HepG2 (cell line): ENCODE measurements around the gene ZFX. TPM values are rescaled to one million over a fixed set of nuclear protein-coding genes. Genes with fewer than 3 reads are reported as not detected.

ENCODE experiments used
- BHLHE40 ChIP-seq: IDR thresholded peaks from 2 replicates; pipeline ENCODE4 v1.6.1; 2011; ENCODE audit warnings: low read length, improper control_type of control experiment
- FOXK1 ChIP-seq: sonication (generic); formaldehyde crosslinking; IDR thresholded peaks from 2 replicates; pipeline ENCODE4 v1.4.0; 2020; ENCODE audit warnings: low read depth, missing genetic modification reagents, borderline replicate concordance
- JUN ChIP-seq: sonication (generic); formaldehyde crosslinking; IDR thresholded peaks from 2 replicates; pipeline ENCODE4 v1.4.0; 2020; ENCODE audit warnings: mild to moderate bottlenecking, missing genetic modification reagents
- MAFF ChIP-seq: IDR thresholded peaks from 2 replicates; pipeline ENCODE4 v1.6.1; 2011; ENCODE audit warnings: low read depth, low read length, improper control_type of control experiment
- NCOA2 ChIP-seq: sonication (generic); formaldehyde crosslinking; IDR thresholded peaks from 2 replicates; pipeline ENCODE4 v1.8.0; 2022; ENCODE audit warnings: inconsistent platforms
- RBFOX2 ChIP-seq: fragments of 200-400 bp; formaldehyde crosslinking; IDR thresholded peaks from 2 replicates; pipeline ENCODE4 v1.6.1; 2017; ENCODE audit warnings: low read depth, mild to moderate bottlenecking, low read length
- TCF7L2 ChIP-seq: IDR thresholded peaks from 2 replicates; pipeline ENCODE4 v1.6.1; 2011; ENCODE audit warnings: mild to moderate bottlenecking, low read depth, low read length, moderate library complexity
- THYN1 ChIP-seq: sonication (generic); formaldehyde crosslinking; IDR thresholded peaks from 2 replicates; pipeline ENCODE4 v1.8.1; 2023; ENCODE audit warnings: low read depth, mild to moderate bottlenecking, moderate library complexity, missing genetic modification reagents, borderline replicate concordance
- ZNF556 ChIP-seq: sonication (generic); formaldehyde crosslinking; IDR thresholded peaks from 2 replicates; pipeline ENCODE4 v1.4.0; 2020; ENCODE audit warnings: mild to moderate bottlenecking, missing genetic modification reagents, borderline replicate concordance
- ZNF589 ChIP-seq: sonication (generic); formaldehyde crosslinking; conservative IDR thresholded peaks from 2 replicates; pipeline ENCODE4 v1.8.0; 2022; ENCODE audit warnings: mild to moderate bottlenecking, moderate library complexity, missing genetic modification reagents
- ZNF619 ChIP-seq: sonication (generic); formaldehyde crosslinking; IDR thresholded peaks from 2 replicates; pipeline ENCODE4 v1.4.0; 2020; ENCODE audit warnings: mild to moderate bottlenecking, missing genetic modification reagents
- ZNF839 ChIP-seq: sonication (generic); formaldehyde crosslinking; IDR thresholded peaks from 2 replicates; pipeline ENCODE4 v1.4.0; 2020; ENCODE audit warnings: missing genetic modification reagents, mild to moderate bottlenecking, borderline replicate concordance
- polyA plus RNA-seq, 8 experiments: library from polyadenylated mRNA; depleted of rRNA in 3 of 8; stranded (reverse) in 7 of 8; unstranded in 1 of 8; fragments of >200 nt; fragmentation: Illumina TruSeq in 4 of 8; extraction: Trizol in 4 of 8; gene quantifications; 2 replicates each; pipeline versions ENCODE4 v1.2.1 to v1.2.3, GENCODE V29; 2011 to 2016; ENCODE audit warnings: low read depth in 4 of 8, missing spikeins in 1 of 8, mixed read lengths in 1 of 8; ENCODE audit not compliant: insufficient read depth in 1 of 8
- total RNA-seq, 5 experiments: library from RNA; depleted of rRNA; stranded (reverse); fragments of >200 nt; fragmentation: Illumina TruSeq; extraction: Trizol; gene quantifications; 2 replicates each; pipeline ENCODE4 v1.2.3, GENCODE V29; 2016; ENCODE audit warnings: low read depth in 1 of 5
- TF ChIP-seq, protein P1 (sequence below): sonication (generic); formaldehyde crosslinking; IDR thresholded peaks from 2 replicates; pipeline ENCODE4 v1.5.0; 2020; ENCODE audit warnings: mild to moderate bottlenecking, missing genetic modification reagents, borderline replicate concordance
- TF ChIP-seq, protein P2 (sequence below): sonication (generic); formaldehyde crosslinking; IDR thresholded peaks from 2 replicates; pipeline ENCODE4 v1.4.0; 2020; ENCODE audit warnings: low read depth, mild to moderate bottlenecking, missing genetic modification reagents
- TF ChIP-seq, protein P3 (sequence below): IDR thresholded peaks from 2 replicates; pipeline ENCODE4 v1.6.1; 2016
- TF ChIP-seq, protein P4 (sequence below): sonication (generic); formaldehyde crosslinking; IDR thresholded peaks from 2 replicates; pipeline ENCODE4 v1.8.1; 2023; ENCODE audit warnings: mild to moderate bottlenecking, moderate library complexity, missing genetic modification reagents
- TF ChIP-seq, protein P5 (sequence below): sonication (generic); formaldehyde crosslinking; conservative IDR thresholded peaks from 2 replicates; pipeline ENCODE4 v1.5.0; 2020; ENCODE audit warnings: missing genetic modification reagents
- TF ChIP-seq, protein P6 (sequence below): sonication (generic); formaldehyde crosslinking; IDR thresholded peaks from 2 replicates; pipeline ENCODE4 v1.5.1; 2020; ENCODE audit warnings: mild to moderate bottlenecking, missing genetic modification reagents

Gene ZFX
- total and polyA plus RNA-seq, 2 of the 13 experiments (the other 11 are each of a cell fraction or from before 2014, with no cell fraction given): 13.8 to 37.3 TPM

DNA sequence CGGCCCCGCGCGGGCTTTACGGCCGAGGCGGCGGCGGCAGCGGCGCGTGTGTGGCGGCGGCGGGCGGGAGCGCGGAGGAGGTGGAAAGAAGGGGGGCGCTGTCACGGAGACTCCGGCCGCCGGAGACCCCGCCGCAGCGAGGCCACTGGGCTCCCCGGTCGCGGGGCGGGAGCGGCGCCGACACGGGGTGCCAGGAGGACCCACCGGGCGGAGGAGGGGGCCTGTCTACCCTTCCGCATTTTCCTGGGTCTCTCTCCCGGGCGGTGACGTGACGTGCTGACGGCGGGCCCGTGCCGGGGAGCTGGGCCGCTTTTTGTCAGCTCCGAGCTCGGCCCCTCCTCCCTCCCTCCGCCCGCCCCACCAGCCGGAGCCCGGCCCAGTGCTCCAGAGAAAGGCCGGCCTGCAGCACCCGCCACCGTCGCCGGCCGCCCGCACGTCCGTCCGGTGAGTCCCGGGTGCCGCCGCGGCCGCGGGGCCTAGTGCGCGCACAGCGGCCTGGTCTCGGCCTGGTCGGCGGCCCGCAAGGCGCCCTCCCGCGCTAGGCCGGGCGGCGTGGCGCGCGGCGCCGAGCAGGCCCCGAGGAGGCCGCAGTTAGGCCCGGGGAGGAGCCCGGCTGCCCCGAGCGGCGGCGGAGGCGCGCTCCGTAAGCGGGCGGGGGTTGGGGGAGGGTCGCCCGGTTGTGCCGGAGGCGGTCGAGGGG is at the start of gene ZFX (continued):
- TF ChIP-seq, protein P1, sequence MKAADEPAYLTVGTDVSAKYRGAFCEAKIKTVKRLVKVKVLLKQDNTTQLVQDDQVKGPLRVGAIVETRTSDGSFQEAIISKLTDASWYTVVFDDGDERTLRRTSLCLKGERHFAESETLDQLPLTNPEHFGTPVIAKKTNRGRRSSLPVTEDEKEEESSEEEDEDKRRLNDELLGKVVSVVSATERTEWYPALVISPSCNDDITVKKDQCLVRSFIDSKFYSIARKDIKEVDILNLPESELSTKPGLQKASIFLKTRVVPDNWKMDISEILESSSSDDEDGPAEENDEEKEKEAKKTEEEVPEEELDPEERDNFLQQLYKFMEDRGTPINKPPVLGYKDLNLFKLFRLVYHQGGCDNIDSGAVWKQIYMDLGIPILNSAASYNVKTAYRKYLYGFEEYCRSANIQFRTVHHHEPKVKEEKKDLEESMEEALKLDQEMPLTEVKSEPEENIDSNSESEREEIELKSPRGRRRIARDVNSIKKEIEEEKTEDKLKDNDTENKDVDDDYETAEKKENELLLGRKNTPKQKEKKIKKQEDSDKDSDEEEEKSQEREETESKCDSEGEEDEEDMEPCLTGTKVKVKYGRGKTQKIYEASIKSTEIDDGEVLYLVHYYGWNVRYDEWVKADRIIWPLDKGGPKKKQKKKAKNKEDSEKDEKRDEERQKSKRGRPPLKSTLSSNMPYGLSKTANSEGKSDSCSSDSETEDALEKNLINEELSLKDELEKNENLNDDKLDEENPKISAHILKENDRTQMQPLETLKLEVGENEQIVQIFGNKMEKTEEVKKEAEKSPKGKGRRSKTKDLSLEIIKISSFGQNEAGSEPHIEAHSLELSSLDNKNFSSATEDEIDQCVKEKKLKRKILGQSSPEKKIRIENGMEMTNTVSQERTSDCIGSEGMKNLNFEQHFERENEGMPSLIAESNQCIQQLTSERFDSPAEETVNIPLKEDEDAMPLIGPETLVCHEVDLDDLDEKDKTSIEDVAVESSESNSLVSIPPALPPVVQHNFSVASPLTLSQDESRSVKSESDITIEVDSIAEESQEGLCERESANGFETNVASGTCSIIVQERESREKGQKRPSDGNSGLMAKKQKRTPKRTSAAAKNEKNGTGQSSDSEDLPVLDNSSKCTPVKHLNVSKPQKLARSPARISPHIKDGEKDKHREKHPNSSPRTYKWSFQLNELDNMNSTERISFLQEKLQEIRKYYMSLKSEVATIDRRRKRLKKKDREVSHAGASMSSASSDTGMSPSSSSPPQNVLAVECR: no peak
- TF ChIP-seq MAFF (no peak), TCF7L2 (no peak), ZNF556 (CRISPR knock-in tag) (no peak), NCOA2 (no peak), ZNF839 (CRISPR knock-in tag) (no peak), BHLHE40 (peak; percentile 17; the same call in 1 of the 2 replicates), ZNF619 (CRISPR knock-in tag) (no peak), THYN1 (CRISPR knock-in tag) (no peak), ZNF589 (CRISPR knock-in tag) (no peak), JUN (CRISPR knock-in tag) (no peak), FOXK1 (CRISPR knock-in tag) (no peak), RBFOX2 (peak; percentile 72)
- TF ChIP-seq, protein P2, sequence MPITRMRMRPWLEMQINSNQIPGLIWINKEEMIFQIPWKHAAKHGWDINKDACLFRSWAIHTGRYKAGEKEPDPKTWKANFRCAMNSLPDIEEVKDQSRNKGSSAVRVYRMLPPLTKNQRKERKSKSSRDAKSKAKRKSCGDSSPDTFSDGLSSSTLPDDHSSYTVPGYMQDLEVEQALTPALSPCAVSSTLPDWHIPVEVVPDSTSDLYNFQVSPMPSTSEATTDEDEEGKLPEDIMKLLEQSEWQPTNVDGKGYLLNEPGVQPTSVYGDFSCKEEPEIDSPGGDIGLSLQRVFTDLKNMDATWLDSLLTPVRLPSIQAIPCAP (CRISPR knock-in tag): no peak
- TF ChIP-seq, protein P3, sequence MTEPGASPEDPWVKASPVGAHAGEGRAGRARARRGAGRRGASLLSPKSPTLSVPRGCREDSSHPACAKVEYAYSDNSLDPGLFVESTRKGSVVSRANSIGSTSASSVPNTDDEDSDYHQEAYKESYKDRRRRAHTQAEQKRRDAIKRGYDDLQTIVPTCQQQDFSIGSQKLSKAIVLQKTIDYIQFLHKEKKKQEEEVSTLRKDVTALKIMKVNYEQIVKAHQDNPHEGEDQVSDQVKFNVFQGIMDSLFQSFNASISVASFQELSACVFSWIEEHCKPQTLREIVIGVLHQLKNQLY (CRISPR knock-in tag): no peak
- TF ChIP-seq, protein P4, sequence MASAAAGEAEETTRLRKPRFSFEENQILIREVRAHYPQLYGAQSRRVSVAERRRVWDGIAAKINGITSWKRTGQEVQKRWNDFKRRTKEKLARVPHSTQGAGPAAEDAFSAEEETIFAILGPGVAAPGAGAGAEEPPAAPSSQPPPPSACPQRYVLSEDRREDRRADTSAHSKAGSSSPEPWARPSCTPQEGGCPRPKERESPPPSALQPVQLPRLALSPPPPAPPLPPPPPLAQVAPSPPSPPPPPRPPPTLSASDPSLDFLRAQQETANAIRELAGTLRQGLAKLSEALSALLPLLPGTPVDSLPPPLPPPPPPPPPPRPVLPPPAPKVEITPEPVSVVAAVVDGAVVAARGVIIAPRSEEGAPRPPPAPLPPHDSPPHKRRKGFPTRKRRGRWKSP: no peak
- TF ChIP-seq, protein P5, sequence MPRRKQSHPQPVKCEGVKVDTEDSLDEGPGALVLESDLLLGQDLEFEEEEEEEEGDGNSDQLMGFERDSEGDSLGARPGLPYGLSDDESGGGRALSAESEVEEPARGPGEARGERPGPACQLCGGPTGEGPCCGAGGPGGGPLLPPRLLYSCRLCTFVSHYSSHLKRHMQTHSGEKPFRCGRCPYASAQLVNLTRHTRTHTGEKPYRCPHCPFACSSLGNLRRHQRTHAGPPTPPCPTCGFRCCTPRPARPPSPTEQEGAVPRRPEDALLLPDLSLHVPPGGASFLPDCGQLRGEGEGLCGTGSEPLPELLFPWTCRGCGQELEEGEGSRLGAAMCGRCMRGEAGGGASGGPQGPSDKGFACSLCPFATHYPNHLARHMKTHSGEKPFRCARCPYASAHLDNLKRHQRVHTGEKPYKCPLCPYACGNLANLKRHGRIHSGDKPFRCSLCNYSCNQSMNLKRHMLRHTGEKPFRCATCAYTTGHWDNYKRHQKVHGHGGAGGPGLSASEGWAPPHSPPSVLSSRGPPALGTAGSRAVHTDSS: no peak
- TF ChIP-seq, protein P6, sequence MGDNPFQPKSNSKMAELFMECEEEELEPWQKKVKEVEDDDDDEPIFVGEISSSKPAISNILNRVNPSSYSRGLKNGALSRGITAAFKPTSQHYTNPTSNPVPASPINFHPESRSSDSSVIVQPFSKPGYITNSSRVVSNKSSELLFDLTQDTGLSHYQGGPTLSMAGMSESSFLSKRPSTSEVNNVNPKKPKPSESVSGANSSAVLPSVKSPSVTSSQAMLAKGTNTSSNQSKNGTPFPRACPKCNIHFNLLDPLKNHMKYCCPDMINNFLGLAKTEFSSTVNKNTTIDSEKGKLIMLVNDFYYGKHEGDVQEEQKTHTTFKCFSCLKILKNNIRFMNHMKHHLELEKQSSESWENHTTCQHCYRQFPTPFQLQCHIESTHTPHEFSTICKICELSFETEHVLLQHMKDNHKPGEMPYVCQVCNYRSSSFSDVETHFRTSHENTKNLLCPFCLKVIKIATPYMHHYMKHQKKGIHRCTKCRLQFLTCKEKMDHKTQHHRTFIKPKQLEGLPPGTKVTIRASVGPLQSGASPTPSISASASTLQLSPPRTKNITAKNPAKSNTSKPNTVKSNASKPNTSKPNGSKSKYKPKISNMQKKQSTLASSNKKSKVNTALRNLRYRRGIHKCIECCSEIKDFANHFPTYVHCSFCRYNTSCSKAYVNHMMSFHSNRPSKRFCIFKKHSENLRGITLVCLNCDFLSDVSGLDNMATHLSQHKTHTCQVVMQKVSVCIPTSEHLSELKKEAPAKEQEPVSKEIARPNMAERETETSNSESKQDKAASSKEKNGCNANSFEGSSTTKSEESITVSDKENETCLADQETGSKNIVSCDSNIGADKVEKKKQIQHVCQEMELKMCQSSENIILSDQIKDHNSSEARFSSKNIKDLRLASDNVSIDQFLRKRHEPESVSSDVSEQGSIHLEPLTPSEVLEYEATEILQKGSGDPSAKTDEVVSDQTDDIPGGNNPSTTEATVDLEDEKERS: no peak
